H1 (cell line): Measurements from ENCODE around the gene SSH2. TPM values are rescaled to one million over a fixed set of nuclear protein-coding genes. Genes with fewer than 3 reads are reported as not detected.

ENCODE experiments used
- CTCF ChIA-PET: fragments of 300-600 bp; sonication (Branson Sonifier 250); formaldehyde crosslinking; loops from one replicate; lab custom pipeline; 2021; ENCODE audit not compliant: partially characterized antibody; lab: Charles Lee
- POLR2A ChIA-PET: fragments of 300-600 bp; sonication (Branson Sonifier 250); formaldehyde crosslinking; loops from one replicate; lab custom pipeline; 2021; ENCODE audit warnings: inconsistent platforms; ENCODE audit not compliant: partially characterized antibody; lab: Charles Lee
- DNase-seq, 2 experiments: peaks; one replicate each; pipeline versions ENCODE4 v3.0.0 to v3.0.0-alpha.2; 2010 to 2022; ENCODE audit warnings: low spot score in 2 of 2, low read depth in 1 of 2, mixed read lengths in 1 of 2
- FAIRE-seq: peaks from 2 replicates; lab custom pipeline; 2011; peaks lifted over from hg19 to GRCh38; lab: Jason Lieb, UNC
- H2AFZ ChIP-seq: 2 replicates; pipeline ENCODE4 v1.8.1; 2012; ENCODE audit warnings: low read length, inconsistent platforms
- H2AK5ac ChIP-seq: 2 replicates; pipeline ENCODE4 v1.6.1; 2013; ENCODE audit warnings: low read depth, low read length
- H2BK120ac ChIP-seq: replicated peaks from 2 replicates; pipeline ENCODE3; 2013; ENCODE audit warnings: low read depth, low read length, inconsistent platforms
- H2BK12ac ChIP-seq: 2 replicates; pipeline ENCODE4 v1.6.1; 2013; ENCODE audit warnings: low read depth, low read length
- H2BK15ac ChIP-seq: 2 replicates; pipeline ENCODE4 v1.6.1; 2013; ENCODE audit warnings: low read length
- H2BK20ac ChIP-seq: 2 replicates; pipeline ENCODE4 v1.6.1; 2013; ENCODE audit warnings: low read length
- H2BK5ac ChIP-seq: 2 replicates; pipeline ENCODE4 v1.6.1; 2013; ENCODE audit warnings: low read depth, low read length
- H3K14ac ChIP-seq: 2 replicates; pipeline ENCODE4 v1.6.1; 2013; ENCODE audit warnings: inconsistent platforms; ENCODE audit not compliant: insufficient read length
- H3K18ac ChIP-seq: 2 replicates; pipeline ENCODE4 v1.6.1; 2013; ENCODE audit warnings: low read length; ENCODE audit errors: extremely low read depth
- H3K23ac ChIP-seq: 2 replicates; pipeline ENCODE4 v1.6.1; 2013; ENCODE audit warnings: inconsistent platforms; ENCODE audit not compliant: insufficient read length
- H3K23me2 ChIP-seq: 2 replicates; pipeline ENCODE4 v1.6.1; 2013; ENCODE audit warnings: low read depth, low read length
- H3K27ac ChIP-seq: 2 replicates; pipeline ENCODE4 v1.6.1; 2011; ENCODE audit warnings: low read depth, low read length, inconsistent platforms
- H3K27me3 ChIP-seq, 4 experiments: replicated peaks in 1 of 4; 1 replicate in 1 of 4; 2 replicates in 3 of 4; pipeline versions ENCODE4 v1.6.1 to v1.8.1; 2011 to 2013; ENCODE audit warnings: low read length in 3 of 4, mild to moderate bottlenecking in 3 of 4, inconsistent platforms in 2 of 4, mixed read lengths in 2 of 4, moderate library complexity in 1 of 4; ENCODE audit not compliant: control insufficient read depth in 3 of 4, insufficient read depth in 3 of 4; ENCODE audit errors: extremely low read depth in 1 of 4
- H3K36me3 ChIP-seq, 4 experiments: 2 replicates each; pipeline versions ENCODE4 v1.6.1 to v1.8.1; 2011 to 2013; ENCODE audit warnings: mild to moderate bottlenecking in 4 of 4, low read length in 3 of 4, moderate library complexity in 2 of 4, control low read depth in 1 of 4, inconsistent platforms in 1 of 4; ENCODE audit not compliant: insufficient read depth in 4 of 4, control insufficient read depth in 2 of 4
- H3K4ac ChIP-seq: replicated peaks from 2 replicates; pipeline ENCODE3; 2013; ENCODE audit warnings: low read length, low read depth, mixed read lengths, inconsistent platforms; ENCODE audit not compliant: insufficient read length
- H3K4me1 ChIP-seq, 4 experiments: replicated peaks in 1 of 4; 1 replicate in 1 of 4; 2 replicates in 3 of 4; pipeline versions ENCODE4 v1.6.1 to v1.8.1; 2011 to 2013; ENCODE audit warnings: low read length in 3 of 4, inconsistent platforms in 2 of 4, mixed read lengths in 1 of 4; ENCODE audit not compliant: insufficient read depth in 4 of 4, control insufficient read depth in 3 of 4
- H3K4me2 ChIP-seq, 2 experiments: 2 replicates each; pipeline versions ENCODE4 v1.6.1 to v1.8.1; 2011 to 2013; ENCODE audit warnings: low read depth in 2 of 2, low read length in 2 of 2, control low read depth in 1 of 2, inconsistent platforms in 1 of 2, mild to moderate bottlenecking in 1 of 2; ENCODE audit not compliant: insufficient read depth in 1 of 2
- H3K4me3 ChIP-seq, 4 experiments: fragments of 200-600, 300-600 bp in 1 of 4; sonication (generic), shearing (Covaris generic), sonication (Bioruptor Twin) in 1 of 4; 2 replicates each; pipeline versions ENCODE4 v1.5.1 to v1.8.1; 2011 to 2016; ENCODE audit warnings: low read length in 4 of 4, low read depth in 3 of 4, control low read depth in 2 of 4, inconsistent platforms in 2 of 4, mild to moderate bottlenecking in 2 of 4, mixed read lengths in 1 of 4, moderate library complexity in 1 of 4; ENCODE audit not compliant: insufficient read depth in 2 of 4; ENCODE audit errors: extremely low read depth in 1 of 4
- H3K56ac ChIP-seq: replicated peaks from 2 replicates; pipeline ENCODE3; 2013; ENCODE audit warnings: low read depth, mild to moderate bottlenecking, mixed read lengths, low read length, inconsistent platforms; ENCODE audit not compliant: insufficient read length
- H3K79me1 ChIP-seq: 2 replicates; pipeline ENCODE4 v1.6.1; 2013; ENCODE audit warnings: low read depth, low read length, control low read depth
- H3K79me2 ChIP-seq, 2 experiments: 2 replicates each; pipeline versions ENCODE4 v1.6.1 to v1.8.1; 2012 to 2013; ENCODE audit warnings: low read length in 2 of 2, mild to moderate bottlenecking in 2 of 2, inconsistent platforms in 1 of 2; ENCODE audit not compliant: insufficient read depth in 2 of 2, control insufficient read depth in 1 of 2
- H3K9ac ChIP-seq, 4 experiments: replicated peaks in 1 of 4; 1 replicate in 1 of 4; 2 replicates in 3 of 4; pipeline versions ENCODE4 v1.6.1 to v1.8.1; 2011 to 2013; ENCODE audit warnings: low read depth in 3 of 4, low read length in 3 of 4, control low read depth in 2 of 4, mild to moderate bottlenecking in 2 of 4, moderate library complexity in 2 of 4, inconsistent platforms in 1 of 4; ENCODE audit errors: extremely low read depth in 1 of 4
- H3K9me3 ChIP-seq, 2 experiments: 2 replicates each; pipeline versions ENCODE4 v1.6.1 to v1.8.1; 2012 to 2013; ENCODE audit warnings: mild to moderate bottlenecking in 2 of 2, moderate library complexity in 2 of 2, control low read depth in 1 of 2, inconsistent platforms in 1 of 2, low read depth in 1 of 2, low read length in 1 of 2, mixed read lengths in 1 of 2; ENCODE audit not compliant: insufficient read depth in 2 of 2
- H4K20me1 ChIP-seq, 2 experiments: replicated peaks in 1 of 2; 2 replicates each; pipeline versions ENCODE3 to v1.8.1; 2011 to 2013; ENCODE audit warnings: inconsistent platforms in 2 of 2, low read length in 2 of 2, mild to moderate bottlenecking in 1 of 2; ENCODE audit not compliant: insufficient read depth in 2 of 2, control insufficient read depth in 1 of 2
- H4K5ac ChIP-seq: 2 replicates; pipeline ENCODE4 v1.6.1; 2013; ENCODE audit warnings: low read length, low read depth, mixed read lengths, inconsistent platforms; ENCODE audit not compliant: insufficient read length
- H4K8ac ChIP-seq: 2 replicates; pipeline ENCODE4 v1.8.0; 2013; ENCODE audit warnings: mild to moderate bottlenecking, moderate library complexity, low read length, inconsistent platforms; ENCODE audit not compliant: insufficient read depth; ENCODE audit errors: extremely low read depth
- H4K91ac ChIP-seq: replicated peaks from 2 replicates; pipeline ENCODE3; 2013; ENCODE audit warnings: low read length, mixed read lengths, inconsistent platforms; ENCODE audit not compliant: insufficient read length
- CTBP2 ChIP-seq: IDR thresholded peaks from 2 replicates; pipeline ENCODE4 v1.7.0; 2011; ENCODE audit warnings: borderline replicate concordance, mild to moderate bottlenecking, moderate library complexity, mixed read lengths, low read length; ENCODE audit not compliant: insufficient read depth, insufficient read length
- HDAC2 ChIP-seq, 2 experiments: fragments of 300-600 bp in 1 of 2; sonication (generic) in 1 of 2; IDR thresholded peaks; 2 replicates each; pipeline ENCODE4 v1.6.1; 2011 to 2012; ENCODE audit warnings: low read depth in 2 of 2, low read length in 2 of 2, mild to moderate bottlenecking in 2 of 2, moderate library complexity in 2 of 2, borderline replicate concordance in 1 of 2, inconsistent platforms in 1 of 2
- KDM1A ChIP-seq: fragments of 200-600, 300-600 bp; sonication (generic); IDR thresholded peaks from 2 replicates; pipeline ENCODE4 v1.7.1; 2016; ENCODE audit warnings: mild to moderate bottlenecking, low read length, borderline replicate concordance
- PHF8 ChIP-seq: fragments of 200-600 bp; sonication (generic); conservative IDR thresholded peaks from 2 replicates; pipeline ENCODE4 v1.7.1; 2012; ENCODE audit warnings: low read depth, mild to moderate bottlenecking, inconsistent platforms, low read length, moderate library complexity
- WGBS, 2 experiments: shearing (Covaris generic) in 1 of 2; methylation state at CpG; one replicate each; pipeline versions ENCODE4 v1.1.6 to v1.1.7; 2013 to 2015; ENCODE audit warnings: low lambda C conversion rate in 2 of 2, mixed read lengths in 2 of 2, inconsistent platforms in 1 of 2, low coverage in 1 of 2, missing lambda C conversion rate in 1 of 2; ENCODE audit not compliant: insufficient replicate concordance in 2 of 2, insufficient coverage in 1 of 2, insufficient read length in 1 of 2; ENCODE audit errors: extremely low coverage in 1 of 2, missing lambda C conversion rate in 1 of 2; 5-methylcytosine and 5-hydroxymethylcytosine counted together
- polyA plus RNA-seq, 7 experiments: library from polyadenylated mRNA; depleted of rRNA in 3 of 7; stranded (reverse) in 5 of 7; unstranded in 2 of 7; fragments of >200 nt in 5 of 7; fragments of 200-250 nt in 2 of 7; gene quantifications; 1 replicate in 5 of 7; 2 replicates in 1 of 7; 4 replicates in 1 of 7; pipeline versions ENCODE4 v1.2.1 to v1.2.3, GENCODE V29; 2011 to 2013; ENCODE audit warnings: missing spikeins in 2 of 7, mixed read lengths in 2 of 7
- total RNA-seq: library from RNA; stranded (reverse); fragmentation: NEBNext Ultra II Directional; extraction: Animal tissue kit (Norgen Biotek cat#: 25700); gene quantifications from 2 replicates; pipeline ENCODE4 v1.2.1, GENCODE V29; 2021
- TF ChIP-seq, protein P1 (sequence below): IDR thresholded peaks from 2 replicates; pipeline ENCODE4 v1.6.1; 2011; ENCODE audit warnings: low read depth, mild to moderate bottlenecking, low read length; ENCODE audit not compliant: insufficient read depth

Gene SSH2
- total and polyA plus RNA-seq, 2 of the 8 experiments (the other 6 are each of a cell fraction or from before 2014, with no cell fraction given): 5.2 to 15.9 TPM

GRCh38 chr17:29802246-29802645 is 127.8 kb downstream of the SSH2 start:
- 85% methylated on average over 3 of the region's 3 CpGs; no CpG with 5 or more reads in 1 of the 2 experiments for WGBS, 2 experiments
- Histone ChIP-seq H3K9ac (no peak overlapping the region), H3K9me3 (no peaks in the 10 kb centered on the region), H4K91ac (no peak overlapping the region), H3K27ac (no peak overlapping the region), H3K23me2 (no peaks in the 10 kb centered on the region), H3K79me2 (no peaks in the 10 kb centered on the region), H2AK5ac (no peak overlapping the region), H2BK5ac (no peak overlapping the region), H3K4me3 (no peak overlapping the region), H2BK15ac (no peak overlapping the region), H3K4ac (no peak overlapping the region), H2BK20ac (no peak overlapping the region), H3K14ac (no peak overlapping the region), H2BK120ac (no peak overlapping the region), H3K79me1 (no peaks in the 10 kb centered on the region), H4K20me1 (peaks cover 0 to 1% of the 10 kb centered on the region in 2 experiments), H2AFZ (no peak overlapping the region), H3K27me3 (no peaks in the 10 kb centered on the region), H4K8ac (no peak overlapping the region), H3K36me3 (no peaks in the 10 kb centered on the region), H3K23ac (no peak overlapping the region), H3K4me2 (no peak overlapping the region), H3K18ac (no peak overlapping the region), H3K56ac (no peak overlapping the region), H3K4me1 (0 out of 7 replicates have a peak, but pooled peaks cover 0 to 2% (median 0%) of the 10 kb centered on the region in 4 experiments), H4K5ac (no peak overlapping the region), H2BK12ac (no peak overlapping the region)
- TF ChIP-seq, protein P1, sequence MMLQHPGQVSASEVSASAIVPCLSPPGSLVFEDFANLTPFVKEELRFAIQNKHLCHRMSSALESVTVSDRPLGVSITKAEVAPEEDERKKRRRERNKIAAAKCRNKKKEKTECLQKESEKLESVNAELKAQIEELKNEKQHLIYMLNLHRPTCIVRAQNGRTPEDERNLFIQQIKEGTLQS: no peak
- TF ChIP-seq CTBP2 (no peak), PHF8 (no peak), KDM1A (no peak), HDAC2 (IDR thresholded peaks at IDR 0.05; ENCODE audit: borderline replicate concordance in 1 of 2, low read depth in 2 of 2, low read length in 2 of 2) (no peak)
- ChIA-PET POLR2A (no interaction called here), CTCF (interaction anchor here (1.2 to 1.4 kb wide), 4 partner anchors 7 to 184 kb away, joined by 3 to 4 read pairs (median 4); no protein-coding TSS in a partner anchor)
- FAIRE-seq: no peak
- no peak for DNase-seq
